Thoracic aorta (tissue), 2 donors: ENCODE data around the gene KSR1. TPM values are rescaled to one million over a fixed set of nuclear protein-coding genes. Genes with fewer than 3 reads are reported as not detected.
A peak's percentile ranks its signal among the peaks of the same experiment; 100 is the strongest.
"Not testable (repeated sequence)": the region's sequence is repeated elsewhere in the genome, so short reads cannot be mapped to it uniquely, and the experiment has no call there.

Source experiments
- ATAC-seq: fragments of 150-250 bp; one replicate; pipeline ENCODE4 v1.8.0; 2017; ENCODE audit warnings: low read depth; ENCODE audit not compliant: insufficient number of reproducible peaks, low FRiP score
- DNase-seq: peaks from one replicate; pipeline ENCODE4 v3.0.0-alpha.2; 2020; ENCODE audit warnings: low spot score
- H3K27ac ChIP-seq, 2 donors: fragments of 200-600 bp; sonication (generic); 1 replicate in 1 of 2; 2 replicates in 1 of 2; pipeline ENCODE4 v1.5.1; 2016; ENCODE audit warnings: mild to moderate bottlenecking in 2 of 2, moderate library complexity in 2 of 2
- H3K27me3 ChIP-seq: fragments of 200-600 bp; sonication (generic); replicated peaks from 2 replicates; pipeline ENCODE4 v1.6.0; 2016; ENCODE audit warnings: mild to moderate bottlenecking; ENCODE audit not compliant: insufficient read depth
- H3K36me3 ChIP-seq: fragments of 200-600 bp; sonication (generic); one replicate; pipeline ENCODE4 v1.5.1; 2016
- H3K4me1 ChIP-seq, 2 donors: fragments of 200-600 bp; sonication (generic); 1 replicate in 1 of 2; 2 replicates in 1 of 2; pipeline versions ENCODE4 v1.5.1 to v1.6.0; 2016; ENCODE audit warnings: low read depth in 2 of 2, mild to moderate bottlenecking in 1 of 2; ENCODE audit not compliant: control insufficient read depth in 1 of 2
- H3K4me3 ChIP-seq: fragments of 200-600 bp; sonication (generic); 2 replicates; pipeline ENCODE4 v1.5.1; 2016; ENCODE audit warnings: mild to moderate bottlenecking
- H3K9me3 ChIP-seq: fragments of 200-600 bp; sonication (generic); 2 replicates; pipeline ENCODE4 v1.5.1; 2016
- CTCF ChIP-seq: fragments of 200-600 bp; sonication (generic); IDR thresholded peaks from one replicate; pipeline ENCODE4 v1.5.1; 2019; ENCODE audit warnings: antibody characterized with exemption
- total RNA-seq, 2 donors: library from RNA; depleted of rRNA; stranded (reverse); fragments of >200 nt; gene quantifications; one replicate each; pipeline versions ENCODE4 v1.1.0 to v1.2.3, GENCODE V29; 2016

Gene KSR1
- total RNA-seq, 2 donors from 2014 or later, result 17.6 to 46.0 TPM

GRCh38 chr17:27446569-27447301, 9.5 kb upstream of the KSR1 start:
- ATAC-seq (peak; percentile 63), DNase-seq (no peak)
- Histone ChIP-seq H3K4me3 (no peak overlapping the region), H3K27me3 (no peaks in the 10 kb centered on the region), H3K4me1 (no peaks in the 10 kb centered on the region), H3K27ac (no peak overlapping the region), H3K9me3 (no peaks in the 10 kb centered on the region), H3K36me3 (no peaks in the 10 kb centered on the region)
- no peak for TF ChIP-seq CTCF

GRCh38 chr17:27448534-27448933, 7.7 kb upstream of the KSR1 start:
- not testable (repeated sequence) for H3K9me3 ChIP-seq, H3K27me3 ChIP-seq, H3K27ac ChIP-seq, DNase-seq, ATAC-seq, H3K36me3 ChIP-seq, H3K4me3 ChIP-seq, H3K4me1 ChIP-seq

GRCh38 chr17:27449541-27449940, 6.7 kb upstream of the KSR1 start:
- TF ChIP-seq CTCF, result no peak
- DNase-seq (no peak), ATAC-seq (no peak)
- Histone ChIP-seq H3K36me3 (no peaks in the 10 kb centered on the region), H3K4me1 (no peaks in the 10 kb centered on the region), H3K9me3 (no peaks in the 10 kb centered on the region), H3K27me3 (no peaks in the 10 kb centered on the region), H3K27ac (no peak overlapping the region), H3K4me3 (no peak overlapping the region)

- ATAC-seq, result no peak
- H3K27me3 ChIP-seq, result no peaks in the 10 kb centered on the region
- no peaks in the 10 kb centered on the region for H3K9me3 ChIP-seq
- no peak for TF ChIP-seq CTCF
- H3K36me3 ChIP-seq, result no peaks in the 10 kb centered on the region
- no peak overlapping the region for H3K4me3 ChIP-seq
- no peaks in the 10 kb centered on the region for H3K4me1 ChIP-seq
- DNase-seq, result no peak
- no peak overlapping the region for H3K27ac ChIP-seq
These were observed 6.3 kb upstream of the KSR1 start for GRCh38 chr17:27449988-27450387.

- Histone ChIP-seq H3K36me3 (no peaks in the 10 kb centered on the region), H3K27me3 (no peaks in the 10 kb centered on the region), H3K4me3 (no peak overlapping the region), H3K9me3 (no peaks in the 10 kb centered on the region), H3K4me1 (no peaks in the 10 kb centered on the region), H3K27ac (no peak overlapping the region)
- ATAC-seq (no peak), DNase-seq (no peak)
- no peak for TF ChIP-seq CTCF
These were observed 5.8 kb upstream of the KSR1 start for GRCh38 chr17:27450416-27450815.

- Histone ChIP-seq H3K4me1 (peaks cover 0 to under 1% of the 10 kb centered on the region in 2 donors), H3K27ac (no peak overlapping the region), H3K9me3 (no peaks in the 10 kb centered on the region), H3K4me3 (no peak overlapping the region), H3K36me3 (no peaks in the 10 kb centered on the region), H3K27me3 (no peaks in the 10 kb centered on the region)
- no peak for ATAC-seq
- DNase-seq, result no peak
- TF ChIP-seq CTCF, result no peak
These were observed 4.3 kb upstream of the KSR1 start for GRCh38 chr17:27451906-27452305.
